Loucy (cell line): ENCODE data around the gene GNB1.

Experiments
- EZH2phosphoT487 ChIP-seq: fragments of 200-600 bp; IDR thresholded peaks from 2 replicates; pipeline ENCODE4 v1.6.1; 2018; ENCODE audit warnings: antibody characterized with exemption, mild to moderate bottlenecking, moderate library complexity, borderline replicate concordance
- TF ChIP-seq, protein P1 (sequence below): fragments of 200-600 bp; sonication (generic); conservative IDR thresholded peaks from 2 replicates; pipeline ENCODE4 v1.5.1; 2014; ENCODE audit warnings: mild to moderate bottlenecking, antibody characterized with exemption, low read length

DNA sequence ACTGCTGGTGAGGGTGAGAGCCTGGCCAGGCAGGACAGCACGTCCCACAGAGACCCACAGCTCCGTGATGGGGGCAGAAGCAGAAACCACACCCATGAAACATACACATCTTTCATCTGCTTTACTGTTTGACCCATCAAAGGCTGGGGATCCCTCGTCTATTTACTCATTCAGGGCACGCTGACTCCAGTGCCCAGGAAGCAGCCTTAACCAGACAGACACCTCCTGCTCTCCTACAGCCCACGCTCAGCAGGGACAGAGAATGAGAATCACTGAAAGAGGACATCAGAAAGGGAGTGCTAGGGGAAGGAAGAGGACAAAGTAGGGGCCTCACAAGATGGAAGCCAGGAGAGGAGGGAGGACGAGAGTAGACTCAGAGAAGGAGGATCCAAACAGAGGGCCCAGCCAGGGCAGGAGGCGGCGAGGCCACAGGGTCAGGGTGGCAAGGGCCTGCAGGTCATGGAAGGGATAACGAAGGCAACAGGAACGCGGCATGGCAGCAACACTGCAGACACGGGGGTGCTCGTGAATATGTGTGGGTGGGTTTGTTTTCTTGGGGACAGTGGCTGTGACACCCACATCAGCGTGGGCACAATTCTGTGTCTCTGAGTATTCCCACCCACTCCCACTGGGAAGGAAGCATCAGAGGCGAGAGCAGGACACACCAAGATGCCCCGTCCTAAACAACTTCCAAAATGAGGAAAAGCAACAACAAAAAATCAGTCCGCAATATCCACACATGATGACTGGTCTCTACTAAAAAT lies 97.2 kb downstream of the GNB1 start:
- TF ChIP-seq, protein P1, sequence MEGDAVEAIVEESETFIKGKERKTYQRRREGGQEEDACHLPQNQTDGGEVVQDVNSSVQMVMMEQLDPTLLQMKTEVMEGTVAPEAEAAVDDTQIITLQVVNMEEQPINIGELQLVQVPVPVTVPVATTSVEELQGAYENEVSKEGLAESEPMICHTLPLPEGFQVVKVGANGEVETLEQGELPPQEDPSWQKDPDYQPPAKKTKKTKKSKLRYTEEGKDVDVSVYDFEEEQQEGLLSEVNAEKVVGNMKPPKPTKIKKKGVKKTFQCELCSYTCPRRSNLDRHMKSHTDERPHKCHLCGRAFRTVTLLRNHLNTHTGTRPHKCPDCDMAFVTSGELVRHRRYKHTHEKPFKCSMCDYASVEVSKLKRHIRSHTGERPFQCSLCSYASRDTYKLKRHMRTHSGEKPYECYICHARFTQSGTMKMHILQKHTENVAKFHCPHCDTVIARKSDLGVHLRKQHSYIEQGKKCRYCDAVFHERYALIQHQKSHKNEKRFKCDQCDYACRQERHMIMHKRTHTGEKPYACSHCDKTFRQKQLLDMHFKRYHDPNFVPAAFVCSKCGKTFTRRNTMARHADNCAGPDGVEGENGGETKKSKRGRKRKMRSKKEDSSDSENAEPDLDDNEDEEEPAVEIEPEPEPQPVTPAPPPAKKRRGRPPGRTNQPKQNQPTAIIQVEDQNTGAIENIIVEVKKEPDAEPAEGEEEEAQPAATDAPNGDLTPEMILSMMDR, result no peak
- TF ChIP-seq EZH2phosphoT487, result no peak
